Endodermal cell (in vitro differentiated cells): Measurements from ENCODE around the gene KCNK16. TPM values are rescaled to one million over a fixed set of nuclear protein-coding genes. Genes with fewer than 3 reads are reported as not detected.

Experiments
- DNase-seq: peaks from one replicate; pipeline ENCODE4 v3.0.0-alpha.2; 2017
- H3K27ac ChIP-seq: 2 replicates; pipeline ENCODE4 v1.5.1; 2013; ENCODE audit warnings: mild to moderate bottlenecking, low read depth, low read length, moderate library complexity
- H3K27me3 ChIP-seq: 2 replicates; pipeline ENCODE4 v1.6.1; 2013; ENCODE audit warnings: mild to moderate bottlenecking, low read length, moderate library complexity; ENCODE audit not compliant: insufficient read depth, control insufficient read depth, poor library complexity, severe bottlenecking
- H3K36me3 ChIP-seq: 2 replicates; pipeline ENCODE4 v1.7.0; 2013; ENCODE audit warnings: mild to moderate bottlenecking, low read length, moderate library complexity; ENCODE audit not compliant: control insufficient read depth, insufficient read depth
- H3K4me1 ChIP-seq: one replicate; pipeline ENCODE4 v1.7.0; 2013; ENCODE audit warnings: low read length; ENCODE audit not compliant: control insufficient read depth, insufficient read depth
- H3K4me3 ChIP-seq: 2 replicates; pipeline ENCODE4 v1.5.1; 2013; ENCODE audit warnings: mild to moderate bottlenecking, low read length, moderate library complexity
- H3K9ac ChIP-seq: 2 replicates; pipeline ENCODE4 v1.6.1; 2013; ENCODE audit warnings: mild to moderate bottlenecking, low read length, moderate library complexity; ENCODE audit not compliant: poor library complexity, severe bottlenecking; ENCODE audit errors: extremely low read depth
- H3K9me3 ChIP-seq: 2 replicates; pipeline ENCODE4 v1.6.1; 2013; ENCODE audit warnings: mild to moderate bottlenecking, low read length, moderate library complexity; ENCODE audit not compliant: control insufficient read depth
- H3K27ac Mint-ChIP-seq: 2 replicates; pipeline ENCODE4 v1.8.0; 2020; ENCODE audit warnings: mixed read lengths
- H3K27me3 Mint-ChIP-seq: 2 replicates; pipeline ENCODE4 v1.8.0; 2021; ENCODE audit warnings: mild to moderate bottlenecking, mixed read lengths; ENCODE audit not compliant: insufficient read depth
- H3K36me3 Mint-ChIP-seq: 2 replicates; pipeline ENCODE4 v1.8.0; 2020; ENCODE audit warnings: low read depth, mixed read lengths
- H3K4me1 Mint-ChIP-seq: 2 replicates; pipeline ENCODE4 v1.8.0; 2020; ENCODE audit warnings: mixed read lengths
- H3K4me3 Mint-ChIP-seq: 2 replicates; pipeline ENCODE4 v1.8.0; 2020; ENCODE audit warnings: mild to moderate bottlenecking, moderate library complexity, mixed read lengths
- H3K9me3 Mint-ChIP-seq: 2 replicates; pipeline ENCODE4 v1.8.0; 2020; ENCODE audit warnings: mild to moderate bottlenecking, mixed read lengths
- CTCF ChIP-seq: fragments of 200-600 bp; sonication (generic); conservative IDR thresholded peaks from 2 replicates; pipeline ENCODE4 v1.5.0; 2021; ENCODE audit warnings: antibody characterized with exemption, mild to moderate bottlenecking
- WGBS, 2 experiments: methylation state at CpG; one replicate each; pipeline versions ENCODE4 v1.1.5 to v1.1.7; 2013; ENCODE audit warnings: missing lambda C conversion rate in 2 of 2, mixed read lengths in 1 of 2; ENCODE audit not compliant: insufficient coverage in 1 of 2, insufficient read length in 1 of 2; 5-methylcytosine and 5-hydroxymethylcytosine counted together
- total RNA-seq, 2 donors: library from RNA; stranded (reverse); fragmentation: NEBNext Ultra II Directional in 1 of 2; extraction: Animal tissue kit (Norgen Biotek cat#: 25700) in 1 of 2; gene quantifications; 2 replicates in 1 of 2; 3 replicates in 1 of 2; pipeline ENCODE4 v1.2.1, GENCODE V29; 2021

KCNK16 gene
- total RNA-seq, 2 donors from 2014 or later: not detected

DNA sequence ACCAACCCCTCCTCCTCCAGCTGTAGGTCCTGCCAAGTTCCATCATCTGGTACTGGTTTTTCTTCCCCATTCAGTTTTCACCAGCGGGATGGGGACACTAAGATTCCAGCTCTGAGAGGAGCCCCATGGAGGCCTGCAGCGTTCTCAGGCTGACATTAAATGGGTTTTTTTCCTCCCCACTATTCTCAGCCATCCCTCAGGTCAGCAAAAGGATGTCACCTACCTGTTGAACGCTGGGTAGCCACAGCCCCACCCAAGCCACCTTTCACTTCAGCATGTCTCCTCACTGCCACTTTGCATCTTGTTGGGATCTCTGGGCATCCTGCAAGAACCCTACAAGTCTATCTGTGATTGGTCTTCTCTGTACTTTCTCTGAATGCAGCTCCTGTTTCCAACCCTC is 15.0 kb downstream of the KCNK16 start:
- H3K27ac Mint-ChIP-seq: no peak overlapping the region
- H3K27me3 ChIP-seq: peaks cover 29% of the 10 kb centered on the region
- no peaks in the 10 kb centered on the region for H3K9me3 Mint-ChIP-seq
- no peaks in the 10 kb centered on the region for H3K9me3 ChIP-seq
- no peak for TF ChIP-seq CTCF
- H3K36me3 Mint-ChIP-seq: no peaks in the 10 kb centered on the region
- H3K4me3 Mint-ChIP-seq: no peak overlapping the region
- no peak overlapping the region for H3K4me3 ChIP-seq
- no peaks in the 10 kb centered on the region for H3K4me1 ChIP-seq
- DNase-seq: no peak
- H3K27ac ChIP-seq: no peak overlapping the region
- no peak overlapping the region for H3K9ac ChIP-seq
- no peaks in the 10 kb centered on the region for H3K36me3 ChIP-seq
- H3K27me3 Mint-ChIP-seq: peaks cover 38% of the 10 kb centered on the region
- 80 to 87% methylated on average over 1 to 3 of the region's 3 CpGs for WGBS, 2 experiments
- peaks cover 7% of the 10 kb centered on the region for H3K4me1 Mint-ChIP-seq

- no peak for DNase-seq
- Mint-ChIP-seq H3K27ac (no peak overlapping the region), H3K4me3 (no peak overlapping the region), H3K36me3 (no peaks in the 10 kb centered on the region), H3K9me3 (no peaks in the 10 kb centered on the region), H3K27me3 (peaks cover 15% of the 10 kb centered on the region), H3K4me1 (peaks cover 5% of the 10 kb centered on the region)
- Histone ChIP-seq H3K4me1 (no peaks in the 10 kb centered on the region), H3K4me3 (no peak overlapping the region), H3K36me3 (no peaks in the 10 kb centered on the region), H3K27ac (no peak overlapping the region), H3K9ac (no peak overlapping the region), H3K9me3 (no peaks in the 10 kb centered on the region), H3K27me3 (peaks cover 6% of the 10 kb centered on the region)
- no peak for TF ChIP-seq CTCF
Observed at GRCh38 chr6:39304951-39305350, 17.6 kb downstream of the KCNK16 start.

DNA sequence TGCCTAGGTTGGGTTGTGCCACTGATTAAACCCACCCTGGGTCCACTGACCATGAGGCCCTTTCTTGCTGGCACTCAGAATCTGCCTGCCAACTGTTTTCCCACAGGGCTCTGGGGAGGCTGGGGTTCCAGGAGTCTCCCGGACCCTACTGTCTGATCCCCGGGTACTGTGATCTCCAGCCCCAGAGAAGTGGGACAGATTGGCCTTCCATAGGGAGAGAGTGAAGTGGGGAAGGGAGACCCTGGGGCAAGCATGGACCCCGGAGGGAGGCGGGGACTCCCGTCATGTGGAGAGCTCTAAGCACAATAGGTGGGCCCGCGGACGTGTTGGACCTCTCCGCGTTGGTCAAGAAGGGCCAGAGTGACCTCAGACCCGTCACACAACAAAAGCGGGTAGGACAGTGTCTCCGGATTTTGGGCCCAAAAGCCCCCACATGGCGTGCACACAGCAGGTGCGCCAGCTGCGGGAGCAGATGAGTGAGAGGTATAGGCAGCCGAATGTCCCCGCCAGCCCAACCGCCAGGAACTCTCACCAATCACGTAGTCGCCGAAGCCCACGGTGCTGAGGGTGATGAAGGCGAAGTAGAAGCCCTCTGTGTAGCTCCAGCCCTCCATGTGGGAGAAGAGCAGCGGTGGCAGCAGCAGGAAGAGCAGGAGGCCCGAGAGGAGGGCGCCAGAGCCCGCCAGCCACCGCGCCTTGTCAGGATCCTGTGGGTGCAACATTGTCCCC is 18.9 kb downstream of the KCNK16 start:
- Histone ChIP-seq H3K9ac (no peak overlapping the region), H3K9me3 (no peaks in the 10 kb centered on the region), H3K27me3 (peaks cover 6% of the 10 kb centered on the region), H3K36me3 (no peaks in the 10 kb centered on the region), H3K4me1 (no peaks in the 10 kb centered on the region), H3K27ac (no peak overlapping the region), H3K4me3 (no peak overlapping the region)
- Mint-ChIP-seq H3K36me3 (no peaks in the 10 kb centered on the region), H3K27me3 (peaks cover 17% of the 10 kb centered on the region), H3K27ac (no peak overlapping the region), H3K4me3 (no peak overlapping the region), H3K9me3 (no peaks in the 10 kb centered on the region), H3K4me1 (peaks cover 5% of the 10 kb centered on the region)
- 88% methylated on average over 29 to 30 of the region's 30 CpGs for WGBS, 2 experiments
- no peak for DNase-seq
- no peak for TF ChIP-seq CTCF
